Measurements from ENCODE around the gene FOXO3. TPM values are rescaled to one million over a fixed set of nuclear protein-coding genes. Genes with fewer than 3 reads are reported as not detected.

The FOXO3 gene
- total and polyA plus RNA-seq, 2 of the 8 experiments (the other 6 are each of a cell fraction or from before 2014, with no cell fraction given), result 13.1 to 19.3 TPM

- Histone ChIP-seq H2AFZ (ENCODE audit: low read length) (no peak overlapping the region), H3K4me2 (ENCODE audit: insufficient read depth in 1 of 2, low read depth in 2 of 2, low read length in 2 of 2) (peak overlapping the region; percentile 2 to 35; a peak in 3 of 4 replicates), H2BK5ac (ENCODE audit: low read depth, low read length) (no peak overlapping the region), H3K27ac (ENCODE audit: low read depth, low read length) (no peak overlapping the region), H2AK5ac (ENCODE audit: low read depth, low read length) (no peak overlapping the region), H2BK12ac (ENCODE audit: low read depth, low read length) (no peak overlapping the region), H3K14ac (ENCODE audit: insufficient read length) (no peak overlapping the region), H3K9me3 (ENCODE audit: insufficient read depth in 2 of 2, low read depth in 1 of 2, low read length in 1 of 2) (no peaks in the 10 kb centered on the region), H3K79me2 (ENCODE audit: control insufficient read depth in 1 of 2, insufficient read depth in 2 of 2, low read length in 2 of 2) (peaks cover 0 to 27% of the 10 kb centered on the region in 2 experiments; a peak in 2 of 4 replicates), H3K36me3 (ENCODE audit: control insufficient read depth in 2 of 4, insufficient read depth in 4 of 4, low read length in 3 of 4) (peaks cover 0 to 2% (median 0%) of the 10 kb centered on the region in 4 experiments; a peak in 3 of 8 replicates), H4K5ac (ENCODE audit: insufficient read length, low read depth, low read length) (no peak overlapping the region), H4K91ac (replicated peaks; ENCODE audit: insufficient read length, low read length) (no peak overlapping the region), H2BK15ac (ENCODE audit: low read length) (no peak overlapping the region), H2BK20ac (ENCODE audit: low read length) (no peak overlapping the region), H3K4me1 (replicated peaks in 1 of 4; ENCODE audit: control insufficient read depth in 3 of 4, insufficient read depth in 4 of 4, low read length in 3 of 4) (peaks cover 5 to 15% (median 13%) of the 10 kb centered on the region in 4 experiments; a peak in 6 of 7 replicates), H3K56ac (replicated peaks; ENCODE audit: insufficient read length, low read depth, low read length) (no peak overlapping the region), H3K27me3 (replicated peaks in 1 of 4; ENCODE audit: control insufficient read depth in 3 of 4, extremely low read depth in 1 of 4, insufficient read depth in 3 of 4, low read length in 3 of 4) (no peaks in the 10 kb centered on the region), H3K79me1 (ENCODE audit: low read depth, low read length) (0 out of 2 replicates have a peak, but pooled peaks cover 3% of the 10 kb centered on the region), H3K23me2 (ENCODE audit: low read depth, low read length) (no peaks in the 10 kb centered on the region), H3K18ac (ENCODE audit: extremely low read depth, low read length) (no peak overlapping the region; the same call in 1 of the 2 replicates), H4K8ac (ENCODE audit: extremely low read depth, insufficient read depth, low read length) (no peak overlapping the region), H3K23ac (ENCODE audit: insufficient read length) (no peak overlapping the region), H3K4me3 (ENCODE audit: extremely low read depth in 1 of 4, insufficient read depth in 2 of 4, low read depth in 3 of 4, low read length in 4 of 4) (peak overlapping the region in 1 of 4 experiments; percentile 9; a peak in 1 of 8 replicates), H4K20me1 (replicated peaks in 1 of 2; ENCODE audit: control insufficient read depth in 1 of 2, insufficient read depth in 2 of 2, low read length in 2 of 2) (no peaks in the 10 kb centered on the region), H2BK120ac (replicated peaks; ENCODE audit: low read depth, low read length) (no peak overlapping the region), H3K4ac (replicated peaks; ENCODE audit: insufficient read length, low read depth, low read length) (no peak overlapping the region), H3K9ac (replicated peaks in 1 of 4; ENCODE audit: extremely low read depth in 1 of 4, low read depth in 3 of 4, low read length in 3 of 4) (no peak overlapping the region)
- ChIA-PET POLR2A (ENCODE audit: partially characterized antibody) (interaction anchor here (1.0 to 1.5 kb wide), 3 partner anchors 11 to 108 kb away, joined by 3 read pairs; no protein-coding TSS in a partner anchor), CTCF (ENCODE audit: partially characterized antibody) (interaction anchor here (0.7 to 1.3 kb wide), 6 partner anchors 11 to 181 kb away, joined by 3 to 5 read pairs (median 3); partner anchors contain the start of gene ARMC2)
- peak; percentile 79 for FAIRE-seq
- DNase-seq (ENCODE audit: low read depth in 1 of 2, low spot score in 2 of 2), result peak in 1 of 2 experiments; percentile 46
- WGBS, 2 experiments (ENCODE audit: extremely low coverage in 1 of 2, insufficient coverage in 1 of 2, insufficient read length in 1 of 2, insufficient replicate concordance in 2 of 2, low coverage in 1 of 2, low lambda C conversion rate in 2 of 2, missing lambda C conversion rate in 1 of 2), result 45% methylated on average over 4 of the region's 4 CpGs; no CpG with 5 or more reads in 1 of the 2 experiments
- TF ChIP-seq YY1 (IDR thresholded peaks at IDR 0.05; ENCODE audit: low read depth, low read length) (0 out of 2 replicates have a peak, but pooled peaks have one; percentile 20), CTBP2 (IDR thresholded peaks at IDR 0.05; ENCODE audit: borderline replicate concordance, insufficient read depth, insufficient read length, low read length) (no peak), TEAD4 (IDR thresholded peaks at IDR 0.05; ENCODE audit: low read depth, low read length) (0 out of 2 replicates have a peak, but pooled peaks have one; percentile 12), PHF8 (conservative IDR thresholded peaks at IDR 0.05; ENCODE audit: low read depth, low read length) (no peak), EZH2 (IDR thresholded peaks at IDR 0.05; ENCODE audit: low read depth, low read length, severe bottlenecking) (no peak), SP2 (IDR thresholded peaks at IDR 0.05; ENCODE audit: low read length) (no peak), RAD21 (IDR thresholded peaks at IDR 0.05 in 1 of 2, conservative IDR thresholded peaks at IDR 0.05 in 1 of 2; ENCODE audit: low read depth in 2 of 2, low read length in 2 of 2) (0 out of 4 replicates have a peak, but pooled peaks of 1 of the 2 experiments have one; percentile 2), RXRA (IDR thresholded peaks at IDR 0.05; ENCODE audit: insufficient read depth, low read depth, low read length) (peak; percentile 19; the same call in 1 of the 2 replicates), MAFK (IDR thresholded peaks at IDR 0.05; ENCODE audit: low read depth, low read length) (no peak), POU5F1 (IDR thresholded peaks at IDR 0.05; ENCODE audit: low read depth, low read length) (0 out of 2 replicates have a peak, but pooled peaks have one; percentile 29), GABPA (IDR thresholded peaks at IDR 0.05; ENCODE audit: borderline replicate concordance, insufficient read depth, low read length) (no peak)
Measured at GRCh38 chr6:108666656-108667260, 106.0 kb downstream of the FOXO3 start.
